ENCODE data around the gene PNPLA7. TPM values are rescaled to one million over a fixed set of nuclear protein-coding genes. Genes with fewer than 3 reads are reported as not detected.

PNPLA7 gene
- total RNA-seq, 1 experiment from 2014 or later = 1.3 TPM

DNA sequence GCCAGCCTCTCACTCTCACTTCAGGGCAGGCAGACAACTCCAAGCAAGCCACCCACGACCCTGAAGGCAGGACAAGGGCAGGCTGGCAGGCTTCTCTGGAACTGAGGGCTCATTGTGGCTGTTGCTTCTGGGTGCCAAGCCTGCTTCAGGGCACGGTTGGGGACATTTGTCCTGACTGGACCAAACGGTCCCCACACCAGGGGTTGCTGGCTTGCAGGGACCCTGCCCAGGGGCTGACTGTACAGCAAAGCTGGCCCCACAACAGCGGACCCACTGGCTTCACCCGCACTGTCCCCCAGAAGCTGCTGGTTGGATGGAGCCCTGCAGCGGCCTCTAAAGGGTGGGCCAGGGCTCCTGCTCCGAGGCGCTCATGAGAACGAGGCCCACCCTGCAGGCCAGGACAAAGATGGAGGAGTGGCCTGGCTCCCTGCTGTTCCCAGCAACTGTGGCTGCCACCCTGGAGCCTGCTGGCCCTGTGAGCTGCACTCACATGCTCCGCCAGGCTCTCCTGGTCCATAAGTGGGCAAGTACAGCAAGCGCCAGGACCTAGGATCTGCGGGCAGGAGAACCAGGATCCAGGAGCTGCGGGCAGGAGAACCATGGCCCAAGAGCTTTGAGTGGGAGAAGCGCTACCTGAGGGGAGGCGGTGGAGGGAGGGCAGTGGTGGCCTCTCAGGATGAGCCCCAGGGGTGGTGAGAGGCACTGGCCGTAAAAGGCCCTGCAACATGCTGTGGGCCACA lies 56.7 kb downstream of the PNPLA7 start:
- H3K27ac Mint-ChIP-seq = no peak overlapping the region
- no peak overlapping the region for H3K4me3 Mint-ChIP-seq
- DNase-seq (ENCODE audit: low spot score) (no peak), ATAC-seq (no peak)
- POLR2A ChIA-PET = no interaction called here
- TF ChIP-seq ZBTB21 (CRISPR knock-in tag; IDR thresholded peaks at IDR 0.05; ENCODE audit: borderline replicate concordance) = no peak
- H3K27me3 Mint-ChIP-seq (ENCODE audit: low read depth) = no peaks in the 10 kb centered on the region
- H3K9me3 Mint-ChIP-seq = peaks cover 3% of the 10 kb centered on the region; the same call in 1 of the 2 replicates
- H3K36me3 Mint-ChIP-seq = no peaks in the 10 kb centered on the region
- H3K4me1 Mint-ChIP-seq = no peaks in the 10 kb centered on the region
- CTCF ChIA-PET = interaction anchor here (0.9 kb wide), 1 partner anchor 257 kb away, joined by 3 read pairs; no protein-coding TSS in a partner anchor

DNA sequence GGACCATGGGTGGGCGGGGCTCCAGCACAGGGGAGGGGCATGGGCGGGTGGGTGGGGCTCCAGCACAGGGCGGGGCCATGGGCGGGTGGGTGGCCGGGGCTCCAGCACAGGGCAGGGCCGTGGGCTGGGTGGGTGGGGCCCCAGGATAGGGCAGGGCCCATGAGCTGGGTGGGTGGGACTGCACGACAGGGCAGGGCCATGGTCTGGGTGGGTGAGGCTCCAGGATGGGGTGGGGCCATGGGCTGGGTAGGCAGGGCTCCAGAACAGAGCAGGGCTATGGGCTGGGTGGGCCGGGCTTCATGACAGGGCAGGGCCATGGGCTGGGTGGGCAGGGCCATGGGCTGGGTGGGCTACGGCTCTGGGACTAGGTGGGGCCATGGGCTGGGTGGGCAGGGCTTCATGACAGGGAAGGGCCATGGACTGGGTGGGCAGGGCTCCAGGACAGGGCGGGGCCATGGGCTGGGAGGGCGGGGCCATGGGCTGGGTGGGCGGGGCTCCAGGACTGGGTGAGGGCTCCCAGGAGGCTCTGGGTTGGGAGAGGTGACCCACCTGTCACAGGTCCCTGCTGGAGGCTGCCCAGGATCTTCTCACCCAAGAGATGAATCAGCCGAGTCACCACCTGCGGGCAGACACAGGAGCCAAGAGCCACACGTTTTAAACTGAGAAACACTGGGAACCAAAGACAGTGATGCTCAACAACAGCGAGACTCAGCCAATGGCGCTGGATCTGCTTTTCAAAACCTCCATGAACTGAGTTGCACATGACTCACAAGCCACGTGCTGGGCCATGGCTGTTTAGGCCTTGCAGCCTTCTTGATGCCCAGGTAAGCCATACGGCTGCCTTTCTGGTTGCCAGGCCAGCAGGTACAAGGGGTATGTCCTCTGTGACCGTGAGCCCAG lies 57.5 kb downstream of the PNPLA7 start:
- ChIA-PET CTCF (interaction anchor here (0.5 to 1.3 kb wide), 4 partner anchors 17 to 467 kb away, joined by 3 to 4 read pairs (median 4); no protein-coding TSS in a partner anchor), POLR2A (no interaction called here)
- H3K4me3 Mint-ChIP-seq = no peak overlapping the region
- ATAC-seq = peak; percentile 98
- H3K36me3 Mint-ChIP-seq = no peaks in the 10 kb centered on the region
- no peak overlapping the region for H3K27ac Mint-ChIP-seq
- H3K4me1 Mint-ChIP-seq = no peaks in the 10 kb centered on the region
- H3K9me3 Mint-ChIP-seq = peaks cover 3% of the 10 kb centered on the region; the same call in 1 of the 2 replicates
- TF ChIP-seq JUN (CRISPR knock-in tag; IDR thresholded peaks at IDR 0.05) = no peak
- TF ChIP-seq TCF7 (CRISPR knock-in tag; IDR thresholded peaks at IDR 0.05; ENCODE audit: low read depth) = no peak
- TF ChIP-seq GABPB1 (CRISPR knock-in tag; IDR thresholded peaks at IDR 0.05) = no peak
- no peak for TF ChIP-seq ZNF317 (CRISPR knock-in tag; IDR thresholded peaks at IDR 0.05; ENCODE audit: borderline replicate concordance, low read depth)
- TF ChIP-seq, protein P1, sequence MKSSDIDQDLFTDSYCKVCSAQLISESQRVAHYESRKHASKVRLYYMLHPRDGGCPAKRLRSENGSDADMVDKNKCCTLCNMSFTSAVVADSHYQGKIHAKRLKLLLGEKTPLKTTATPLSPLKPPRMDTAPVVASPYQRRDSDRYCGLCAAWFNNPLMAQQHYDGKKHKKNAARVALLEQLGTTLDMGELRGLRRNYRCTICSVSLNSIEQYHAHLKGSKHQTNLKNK (CRISPR knock-in tag; IDR thresholded peaks at IDR 0.05) = no peak
- no peak for TF ChIP-seq ZNF416 (CRISPR knock-in tag; IDR thresholded peaks at IDR 0.05)
- TF ChIP-seq, protein P2, sequence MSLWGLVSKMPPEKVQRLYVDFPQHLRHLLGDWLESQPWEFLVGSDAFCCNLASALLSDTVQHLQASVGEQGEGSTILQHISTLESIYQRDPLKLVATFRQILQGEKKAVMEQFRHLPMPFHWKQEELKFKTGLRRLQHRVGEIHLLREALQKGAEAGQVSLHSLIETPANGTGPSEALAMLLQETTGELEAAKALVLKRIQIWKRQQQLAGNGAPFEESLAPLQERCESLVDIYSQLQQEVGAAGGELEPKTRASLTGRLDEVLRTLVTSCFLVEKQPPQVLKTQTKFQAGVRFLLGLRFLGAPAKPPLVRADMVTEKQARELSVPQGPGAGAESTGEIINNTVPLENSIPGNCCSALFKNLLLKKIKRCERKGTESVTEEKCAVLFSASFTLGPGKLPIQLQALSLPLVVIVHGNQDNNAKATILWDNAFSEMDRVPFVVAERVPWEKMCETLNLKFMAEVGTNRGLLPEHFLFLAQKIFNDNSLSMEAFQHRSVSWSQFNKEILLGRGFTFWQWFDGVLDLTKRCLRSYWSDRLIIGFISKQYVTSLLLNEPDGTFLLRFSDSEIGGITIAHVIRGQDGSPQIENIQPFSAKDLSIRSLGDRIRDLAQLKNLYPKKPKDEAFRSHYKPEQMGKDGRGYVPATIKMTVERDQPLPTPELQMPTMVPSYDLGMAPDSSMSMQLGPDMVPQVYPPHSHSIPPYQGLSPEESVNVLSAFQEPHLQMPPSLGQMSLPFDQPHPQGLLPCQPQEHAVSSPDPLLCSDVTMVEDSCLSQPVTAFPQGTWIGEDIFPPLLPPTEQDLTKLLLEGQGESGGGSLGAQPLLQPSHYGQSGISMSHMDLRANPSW (CRISPR knock-in tag; conservative IDR thresholded peaks at IDR 0.05; ENCODE audit: low read depth) = no peak
- TF ChIP-seq FOXJ3 (CRISPR knock-in tag; IDR thresholded peaks at IDR 0.05; ENCODE audit: borderline replicate concordance) = no peak
- no peak for TF ChIP-seq TP53 (CRISPR knock-in tag; IDR thresholded peaks at IDR 0.05)
- TF ChIP-seq, protein P3, sequence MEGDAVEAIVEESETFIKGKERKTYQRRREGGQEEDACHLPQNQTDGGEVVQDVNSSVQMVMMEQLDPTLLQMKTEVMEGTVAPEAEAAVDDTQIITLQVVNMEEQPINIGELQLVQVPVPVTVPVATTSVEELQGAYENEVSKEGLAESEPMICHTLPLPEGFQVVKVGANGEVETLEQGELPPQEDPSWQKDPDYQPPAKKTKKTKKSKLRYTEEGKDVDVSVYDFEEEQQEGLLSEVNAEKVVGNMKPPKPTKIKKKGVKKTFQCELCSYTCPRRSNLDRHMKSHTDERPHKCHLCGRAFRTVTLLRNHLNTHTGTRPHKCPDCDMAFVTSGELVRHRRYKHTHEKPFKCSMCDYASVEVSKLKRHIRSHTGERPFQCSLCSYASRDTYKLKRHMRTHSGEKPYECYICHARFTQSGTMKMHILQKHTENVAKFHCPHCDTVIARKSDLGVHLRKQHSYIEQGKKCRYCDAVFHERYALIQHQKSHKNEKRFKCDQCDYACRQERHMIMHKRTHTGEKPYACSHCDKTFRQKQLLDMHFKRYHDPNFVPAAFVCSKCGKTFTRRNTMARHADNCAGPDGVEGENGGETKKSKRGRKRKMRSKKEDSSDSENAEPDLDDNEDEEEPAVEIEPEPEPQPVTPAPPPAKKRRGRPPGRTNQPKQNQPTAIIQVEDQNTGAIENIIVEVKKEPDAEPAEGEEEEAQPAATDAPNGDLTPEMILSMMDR (IDR thresholded peaks at IDR 0.05) = no peak
- TF ChIP-seq, protein P4, sequence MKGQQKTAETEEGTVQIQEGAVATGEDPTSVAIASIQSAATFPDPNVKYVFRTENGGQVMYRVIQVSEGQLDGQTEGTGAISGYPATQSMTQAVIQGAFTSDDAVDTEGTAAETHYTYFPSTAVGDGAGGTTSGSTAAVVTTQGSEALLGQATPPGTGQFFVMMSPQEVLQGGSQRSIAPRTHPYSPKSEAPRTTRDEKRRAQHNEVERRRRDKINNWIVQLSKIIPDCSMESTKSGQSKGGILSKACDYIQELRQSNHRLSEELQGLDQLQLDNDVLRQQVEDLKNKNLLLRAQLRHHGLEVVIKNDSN (CRISPR knock-in tag; IDR thresholded peaks at IDR 0.05) = no peak
- peak; percentile 82 for DNase-seq (ENCODE audit: low spot score)
- H3K27me3 Mint-ChIP-seq (ENCODE audit: low read depth) = no peaks in the 10 kb centered on the region

DNA sequence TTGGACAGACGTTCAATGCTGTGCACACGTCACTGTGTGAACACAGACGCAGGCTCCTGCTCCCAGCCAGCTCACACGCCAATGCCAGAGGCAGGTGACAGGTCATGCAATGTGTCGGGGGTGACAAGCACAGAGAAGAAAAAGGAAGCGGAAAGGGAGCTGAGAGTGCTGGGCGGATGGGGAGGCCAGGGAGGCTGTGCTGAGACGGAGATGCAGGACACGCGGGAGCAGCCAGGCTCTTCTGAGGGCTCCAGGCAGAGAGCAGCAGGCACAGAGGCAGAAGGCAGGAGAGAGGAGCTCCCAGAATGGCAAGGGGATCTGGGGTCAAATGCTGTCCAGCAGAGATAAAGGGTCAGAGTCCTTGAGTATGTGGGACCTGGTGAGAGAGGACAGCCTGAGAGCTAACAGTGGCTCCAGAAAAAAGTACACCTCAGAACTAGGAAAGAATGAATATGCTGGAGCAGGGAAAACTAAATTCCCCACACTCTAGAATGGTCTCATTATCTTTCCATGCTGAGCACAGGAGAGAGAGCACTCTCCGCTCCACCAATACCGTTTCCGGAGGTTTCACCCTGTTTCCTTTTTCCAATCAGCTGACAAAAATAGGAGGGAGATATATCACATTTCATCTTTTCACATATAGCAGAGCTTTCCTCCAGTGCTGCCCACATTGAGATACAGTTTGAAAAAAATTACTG lies 58.3 kb downstream of the PNPLA7 start:
- H3K36me3 Mint-ChIP-seq = no peaks in the 10 kb centered on the region
- ATAC-seq (no peak), DNase-seq (ENCODE audit: low spot score) (no peak)
- H3K27ac Mint-ChIP-seq = no peak overlapping the region
- no peak overlapping the region for H3K4me3 Mint-ChIP-seq
- no peaks in the 10 kb centered on the region for H3K4me1 Mint-ChIP-seq
- peaks cover 3% of the 10 kb centered on the region; the same call in 1 of the 2 replicates for H3K9me3 Mint-ChIP-seq
- ChIA-PET POLR2A (no interaction called here), CTCF (interaction anchor here (0.6 to 1.3 kb wide), 3 partner anchors 18 to 183 kb away, joined by 3 to 4 read pairs (median 3); no protein-coding TSS in a partner anchor)
- H3K27me3 Mint-ChIP-seq (ENCODE audit: low read depth) = no peaks in the 10 kb centered on the region
- TF ChIP-seq, protein P5, sequence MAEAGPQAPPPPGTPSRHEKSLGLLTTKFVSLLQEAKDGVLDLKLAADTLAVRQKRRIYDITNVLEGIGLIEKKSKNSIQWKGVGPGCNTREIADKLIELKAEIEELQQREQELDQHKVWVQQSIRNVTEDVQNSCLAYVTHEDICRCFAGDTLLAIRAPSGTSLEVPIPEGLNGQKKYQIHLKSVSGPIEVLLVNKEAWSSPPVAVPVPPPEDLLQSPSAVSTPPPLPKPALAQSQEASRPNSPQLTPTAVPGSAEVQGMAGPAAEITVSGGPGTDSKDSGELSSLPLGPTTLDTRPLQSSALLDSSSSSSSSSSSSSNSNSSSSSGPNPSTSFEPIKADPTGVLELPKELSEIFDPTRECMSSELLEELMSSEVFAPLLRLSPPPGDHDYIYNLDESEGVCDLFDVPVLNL (CRISPR knock-in tag; IDR thresholded peaks at IDR 0.05; ENCODE audit: borderline replicate concordance, low read depth) = no peak
- TF ChIP-seq TEAD4 (CRISPR knock-in tag; IDR thresholded peaks at IDR 0.05) (no peak), ZBTB21 (CRISPR knock-in tag; IDR thresholded peaks at IDR 0.05; ENCODE audit: borderline replicate concordance) (no peak), NFE2L1 (CRISPR knock-in tag; IDR thresholded peaks at IDR 0.05) (no peak), KAT7 (CRISPR knock-in tag; IDR thresholded peaks at IDR 0.05; ENCODE audit: borderline replicate concordance) (no peak)
- TF ChIP-seq, protein P6, sequence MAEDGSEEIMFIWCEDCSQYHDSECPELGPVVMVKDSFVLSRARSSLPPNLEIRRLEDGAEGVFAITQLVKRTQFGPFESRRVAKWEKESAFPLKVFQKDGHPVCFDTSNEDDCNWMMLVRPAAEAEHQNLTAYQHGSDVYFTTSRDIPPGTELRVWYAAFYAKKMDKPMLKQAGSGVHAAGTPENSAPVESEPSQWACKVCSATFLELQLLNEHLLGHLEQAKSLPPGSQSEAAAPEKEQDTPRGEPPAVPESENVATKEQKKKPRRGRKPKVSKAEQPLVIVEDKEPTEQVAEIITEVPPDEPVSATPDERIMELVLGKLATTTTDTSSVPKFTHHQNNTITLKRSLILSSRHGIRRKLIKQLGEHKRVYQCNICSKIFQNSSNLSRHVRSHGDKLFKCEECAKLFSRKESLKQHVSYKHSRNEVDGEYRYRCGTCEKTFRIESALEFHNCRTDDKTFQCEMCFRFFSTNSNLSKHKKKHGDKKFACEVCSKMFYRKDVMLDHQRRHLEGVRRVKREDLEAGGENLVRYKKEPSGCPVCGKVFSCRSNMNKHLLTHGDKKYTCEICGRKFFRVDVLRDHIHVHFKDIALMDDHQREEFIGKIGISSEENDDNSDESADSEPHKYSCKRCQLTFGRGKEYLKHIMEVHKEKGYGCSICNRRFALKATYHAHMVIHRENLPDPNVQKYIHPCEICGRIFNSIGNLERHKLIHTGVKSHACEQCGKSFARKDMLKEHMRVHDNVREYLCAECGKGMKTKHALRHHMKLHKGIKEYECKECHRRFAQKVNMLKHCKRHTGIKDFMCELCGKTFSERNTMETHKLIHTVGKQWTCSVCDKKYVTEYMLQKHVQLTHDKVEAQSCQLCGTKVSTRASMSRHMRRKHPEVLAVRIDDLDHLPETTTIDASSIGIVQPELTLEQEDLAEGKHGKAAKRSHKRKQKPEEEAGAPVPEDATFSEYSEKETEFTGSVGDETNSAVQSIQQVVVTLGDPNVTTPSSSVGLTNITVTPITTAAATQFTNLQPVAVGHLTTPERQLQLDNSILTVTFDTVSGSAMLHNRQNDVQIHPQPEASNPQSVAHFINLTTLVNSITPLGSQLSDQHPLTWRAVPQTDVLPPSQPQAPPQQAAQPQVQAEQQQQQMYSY (CRISPR knock-in tag; IDR thresholded peaks at IDR 0.05) = no peak
